SU-DHL-6 (cell line): ENCODE measurements around the gene ITGB1BP2.

Experiments
- EZH2phosphoT487 ChIP-seq: fragments of 200-600 bp; sonication (generic), shearing (Covaris generic); conservative IDR thresholded peaks from 2 replicates; pipeline ENCODE4 v1.6.1; 2018; ENCODE audit warnings: mild to moderate bottlenecking, antibody characterized with exemption, low read length, moderate library complexity, mixed read lengths
- TF ChIP-seq, protein P1 (sequence below): fragments of 200-600 bp; sonication (generic); IDR thresholded peaks from one replicate; pipeline ENCODE4 v1.5.1; 2017; ENCODE audit warnings: antibody characterized with exemption, mild to moderate bottlenecking, low read length, moderate library complexity; ENCODE audit not compliant: insufficient read depth, poor library complexity, severe bottlenecking

DNA sequence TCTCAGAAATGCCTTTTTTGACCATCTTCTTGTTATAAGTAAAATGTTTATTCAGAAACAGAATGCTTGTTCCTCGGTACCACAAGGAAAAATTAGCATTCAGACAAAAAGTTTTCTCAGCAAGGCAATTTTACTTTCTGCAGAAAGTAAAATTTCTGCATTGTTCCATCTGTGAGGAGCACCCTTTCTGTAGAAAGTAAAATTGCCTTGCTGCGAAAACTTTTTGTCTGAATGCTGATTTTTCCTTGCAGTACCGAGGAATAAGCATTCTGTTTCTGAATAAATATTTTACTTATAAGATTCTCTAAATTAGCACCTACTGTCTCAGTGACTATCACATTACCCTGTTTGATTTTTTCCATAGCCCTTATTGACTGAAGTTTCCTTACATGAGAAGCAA is 24.8 kb downstream of the ITGB1BP2 start:
- TF ChIP-seq, protein P1, sequence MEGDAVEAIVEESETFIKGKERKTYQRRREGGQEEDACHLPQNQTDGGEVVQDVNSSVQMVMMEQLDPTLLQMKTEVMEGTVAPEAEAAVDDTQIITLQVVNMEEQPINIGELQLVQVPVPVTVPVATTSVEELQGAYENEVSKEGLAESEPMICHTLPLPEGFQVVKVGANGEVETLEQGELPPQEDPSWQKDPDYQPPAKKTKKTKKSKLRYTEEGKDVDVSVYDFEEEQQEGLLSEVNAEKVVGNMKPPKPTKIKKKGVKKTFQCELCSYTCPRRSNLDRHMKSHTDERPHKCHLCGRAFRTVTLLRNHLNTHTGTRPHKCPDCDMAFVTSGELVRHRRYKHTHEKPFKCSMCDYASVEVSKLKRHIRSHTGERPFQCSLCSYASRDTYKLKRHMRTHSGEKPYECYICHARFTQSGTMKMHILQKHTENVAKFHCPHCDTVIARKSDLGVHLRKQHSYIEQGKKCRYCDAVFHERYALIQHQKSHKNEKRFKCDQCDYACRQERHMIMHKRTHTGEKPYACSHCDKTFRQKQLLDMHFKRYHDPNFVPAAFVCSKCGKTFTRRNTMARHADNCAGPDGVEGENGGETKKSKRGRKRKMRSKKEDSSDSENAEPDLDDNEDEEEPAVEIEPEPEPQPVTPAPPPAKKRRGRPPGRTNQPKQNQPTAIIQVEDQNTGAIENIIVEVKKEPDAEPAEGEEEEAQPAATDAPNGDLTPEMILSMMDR: no peak
- TF ChIP-seq EZH2phosphoT487: no peak
